Endothelial cell of umbilical vein (primary cell): Measurements from ENCODE around the gene RHOBTB1. TPM values are rescaled to one million over a fixed set of nuclear protein-coding genes. Genes with fewer than 3 reads are reported as not detected.

ENCODE experiments used
- BruUV-seq: library from RNA; stranded (reverse); fragments of 400-500 nt; replicated peaks from 2 replicates; lab custom pipeline; 2021; lab: Mats Ljungman, UMichigan
- CTCF ChIA-PET: fragments of 300-600, 350-600 bp; sonication (Branson Sonifier 250); formaldehyde crosslinking; loops from one replicate; lab custom pipeline; 2021; ENCODE audit warnings: antibody characterized with exemption, inconsistent platforms; lab: Charles Lee
- POLR2A ChIA-PET: fragments of 300-600, 350-600 bp; sonication (Branson Sonifier 250); formaldehyde crosslinking; loops from one replicate; lab custom pipeline; 2021; ENCODE audit warnings: antibody characterized with exemption, inconsistent platforms; lab: Charles Lee
- DNase-seq: peaks from one replicate; pipeline ENCODE4 v3.0.0-alpha.2; 2011; ENCODE audit warnings: low read depth, low spot score
- FAIRE-seq: peaks from 2 replicates; lab custom pipeline; 2011; peaks lifted over from hg19 to GRCh38; lab: Jason Lieb, UNC
- H2AFZ ChIP-seq: 2 replicates; pipeline ENCODE4 v1.6.0; 2012; ENCODE audit warnings: low read depth, low read length, control low read depth, inconsistent platforms
- H3K27ac ChIP-seq: 2 replicates; pipeline ENCODE4 v1.5.1; 2011; ENCODE audit warnings: low read depth, mild to moderate bottlenecking, control low read depth, low read length, moderate library complexity; ENCODE audit not compliant: insufficient read depth
- H3K27me3 ChIP-seq, 2 experiments: 2 replicates each; pipeline versions ENCODE4 v1.6.0 to v1.6.1; 2011; ENCODE audit warnings: low read length in 2 of 2, mixed read lengths in 1 of 2; ENCODE audit not compliant: control insufficient read depth in 2 of 2, insufficient read depth in 2 of 2
- H3K36me3 ChIP-seq, 2 experiments: 2 replicates in 1 of 2; 3 replicates in 1 of 2; pipeline ENCODE4 v1.5.1; 2011; ENCODE audit warnings: low read length in 2 of 2, mild to moderate bottlenecking in 1 of 2, moderate library complexity in 1 of 2; ENCODE audit not compliant: control insufficient read depth in 2 of 2, insufficient read depth in 2 of 2; ENCODE audit errors: extremely low read depth in 1 of 2
- H3K4me1 ChIP-seq: 3 replicates; pipeline ENCODE4 v1.5.1; 2011; ENCODE audit warnings: mild to moderate bottlenecking, low read length; ENCODE audit not compliant: control insufficient read depth, insufficient read depth; ENCODE audit errors: extremely low read depth
- H3K4me2 ChIP-seq: 2 replicates; pipeline ENCODE4 v1.6.1; 2011; ENCODE audit warnings: low read length, control low read depth, mixed read lengths; ENCODE audit not compliant: insufficient read depth
- H3K4me3 ChIP-seq, 3 experiments: fragments of 200-600 bp in 1 of 3; sonication (generic), shearing (Covaris generic) in 1 of 3; replicated peaks in 1 of 3; 2 replicates each; pipeline ENCODE4 v1.5.1; 2011 to 2016; ENCODE audit warnings: control low read depth in 3 of 3, low read length in 3 of 3, mild to moderate bottlenecking in 2 of 3, inconsistent platforms in 1 of 3, low read depth in 1 of 3, moderate library complexity in 1 of 3; ENCODE audit not compliant: insufficient read depth in 1 of 3
- H3K79me2 ChIP-seq: 2 replicates; pipeline ENCODE4 v1.6.0; 2012; ENCODE audit warnings: low read length, inconsistent platforms; ENCODE audit not compliant: control insufficient read depth, insufficient read depth
- H3K9ac ChIP-seq: replicated peaks from 2 replicates; pipeline ENCODE3; 2011; ENCODE audit warnings: low read length, control low read depth; ENCODE audit not compliant: insufficient read depth; ENCODE audit errors: extremely low read depth
- H3K9me1 ChIP-seq: replicated peaks from 3 replicates; pipeline ENCODE4 v1.6.0; 2011; ENCODE audit warnings: mild to moderate bottlenecking, low read length; ENCODE audit not compliant: control insufficient read depth, insufficient read depth; ENCODE audit errors: extremely low read depth
- H3K9me3 ChIP-seq: replicated peaks from 2 replicates; pipeline ENCODE4 v1.5.1; 2012; ENCODE audit warnings: low read length, inconsistent platforms; ENCODE audit not compliant: control insufficient read depth, insufficient read depth
- H4K20me1 ChIP-seq: replicated peaks from 2 replicates; pipeline ENCODE3; 2011; ENCODE audit warnings: mild to moderate bottlenecking, low read length; ENCODE audit not compliant: control insufficient read depth, insufficient read depth; ENCODE audit errors: extremely low read depth
- EZH2 ChIP-seq: IDR thresholded peaks from 2 replicates; pipeline ENCODE4 v1.6.1; 2012; ENCODE audit warnings: borderline replicate concordance, low read depth, mild to moderate bottlenecking, moderate library complexity, low read length, inconsistent platforms; ENCODE audit not compliant: severe bottlenecking
- FOS ChIP-seq: IDR thresholded peaks from 2 replicates; pipeline ENCODE4 v1.6.1; 2011; ENCODE audit warnings: mild to moderate bottlenecking, low read length, moderate library complexity, borderline replicate concordance; ENCODE audit not compliant: insufficient read depth
- GATA2 ChIP-seq: IDR thresholded peaks from 2 replicates; pipeline ENCODE4 v1.7.0; 2011; ENCODE audit warnings: low read depth, mild to moderate bottlenecking, moderate library complexity, mixed read lengths, low read length; ENCODE audit not compliant: insufficient read length, insufficient read depth
- JUN ChIP-seq: IDR thresholded peaks from 2 replicates; pipeline ENCODE4 v1.6.1; 2011; ENCODE audit warnings: borderline replicate concordance, low read depth; ENCODE audit not compliant: insufficient read length, insufficient read depth
- MYC ChIP-seq: IDR thresholded peaks from one replicate; pipeline ENCODE4 v1.6.1; 2011; ENCODE audit warnings: mild to moderate bottlenecking, low read depth, low read length
- POLR2A ChIP-seq: IDR thresholded peaks from 2 replicates; pipeline ENCODE4 v1.6.1; 2012; ENCODE audit warnings: low read depth, mild to moderate bottlenecking, control low read depth, low read length
- POLR2AphosphoS5 ChIP-seq: IDR thresholded peaks from 2 replicates; pipeline ENCODE4 v1.6.1; 2012; ENCODE audit warnings: low read depth, mild to moderate bottlenecking, control low read depth, low read length, moderate library complexity; ENCODE audit not compliant: insufficient read depth
- dilution Hi-C: fragments of 300-500 bp; cut with MboI; formaldehyde crosslinking; loops from one replicate; pipeline ENCODE4 v1.15.0; 2019; ENCODE audit warnings: low sequenced_read_pairs; ENCODE audit not compliant: extremely low pct_ligation_motif_present
- intact Hi-C: fragments of 100-400 bp; cut with micrococcal nuclease; formaldehyde crosslinking; loops from one replicate; pipeline ENCODE4 v1.10.0; 2022
- polyA plus RNA-seq, 4 experiments: library from polyadenylated mRNA; depleted of rRNA in 3 of 4; stranded (reverse) in 3 of 4; unstranded in 1 of 4; fragments of >200 nt; gene quantifications; 2 replicates each; pipeline versions ENCODE4 v1.2.1 to v1.2.3, GENCODE V29; 2011 to 2012; ENCODE audit warnings: missing spikeins in 1 of 4
- total RNA-seq: library from RNA; stranded (reverse); gene quantifications from 2 replicates; pipeline ENCODE4 v1.2.3, GENCODE V29; 2021
- TF ChIP-seq, protein P1 (sequence below): IDR thresholded peaks from 2 replicates; pipeline ENCODE4 v1.6.1; 2011; ENCODE audit not compliant: insufficient read depth, insufficient read length
- TF ChIP-seq, protein P2 (sequence below), 2 donors: IDR thresholded peaks; 1 replicate in 1 of 2; 2 replicates in 1 of 2; pipeline ENCODE4 v1.5.1; 2011; ENCODE audit warnings: low read length in 2 of 2, mild to moderate bottlenecking in 2 of 2, moderate library complexity in 2 of 2, control low read depth in 1 of 2, inconsistent platforms in 1 of 2, low read depth in 1 of 2; ENCODE audit not compliant: insufficient read depth in 1 of 2; ENCODE audit errors: extremely low read depth in 1 of 2

Gene RHOBTB1
- total and polyA plus RNA-seq, 2 donors (not counting 3 experiments of a cell fraction or from before 2014, with no cell fraction given), result 21.2 to 31.0 TPM

DNA sequence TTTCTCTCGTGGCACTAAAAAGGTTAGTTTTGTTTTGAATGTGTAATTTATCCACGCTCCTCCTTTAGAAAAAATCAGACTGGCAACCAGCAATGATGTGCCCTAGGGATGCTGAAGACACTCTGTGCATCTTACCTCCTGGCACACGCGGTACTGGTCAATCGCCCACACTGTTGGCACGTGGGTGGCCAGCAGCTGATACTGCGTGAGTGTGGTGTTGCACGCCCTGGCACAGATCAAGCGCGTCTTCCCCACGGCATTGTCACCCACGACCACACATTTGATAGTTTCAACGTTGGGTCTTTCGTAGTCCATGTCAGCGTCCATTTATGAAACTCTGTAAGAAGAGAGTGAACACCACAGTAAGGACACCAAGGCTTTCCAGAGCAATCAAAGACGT is 32.8 kb downstream of the RHOBTB1 start:
- H3K27me3 ChIP-seq, result no peaks in the 10 kb centered on the region
- no peak overlapping the region for H3K4me2 ChIP-seq
- no peak overlapping the region for H3K4me3 ChIP-seq
- intact Hi-C loops (no loop called here), dilution Hi-C loops (no loop called here)
- ChIA-PET POLR2A (no interaction called here), CTCF (interaction anchor here (1.2 to 2.3 kb wide), 2 partner anchors 17 to 53 kb away, joined by 3 to 6 read pairs; no protein-coding TSS in a partner anchor)
- TF ChIP-seq JUN (no peak), POLR2AphosphoS5 (no peak), POLR2A (no peak)
- TF ChIP-seq, protein P1, sequence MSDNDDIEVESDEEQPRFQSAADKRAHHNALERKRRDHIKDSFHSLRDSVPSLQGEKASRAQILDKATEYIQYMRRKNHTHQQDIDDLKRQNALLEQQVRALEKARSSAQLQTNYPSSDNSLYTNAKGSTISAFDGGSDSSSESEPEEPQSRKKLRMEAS, result no peak
- TF ChIP-seq, protein P2, sequence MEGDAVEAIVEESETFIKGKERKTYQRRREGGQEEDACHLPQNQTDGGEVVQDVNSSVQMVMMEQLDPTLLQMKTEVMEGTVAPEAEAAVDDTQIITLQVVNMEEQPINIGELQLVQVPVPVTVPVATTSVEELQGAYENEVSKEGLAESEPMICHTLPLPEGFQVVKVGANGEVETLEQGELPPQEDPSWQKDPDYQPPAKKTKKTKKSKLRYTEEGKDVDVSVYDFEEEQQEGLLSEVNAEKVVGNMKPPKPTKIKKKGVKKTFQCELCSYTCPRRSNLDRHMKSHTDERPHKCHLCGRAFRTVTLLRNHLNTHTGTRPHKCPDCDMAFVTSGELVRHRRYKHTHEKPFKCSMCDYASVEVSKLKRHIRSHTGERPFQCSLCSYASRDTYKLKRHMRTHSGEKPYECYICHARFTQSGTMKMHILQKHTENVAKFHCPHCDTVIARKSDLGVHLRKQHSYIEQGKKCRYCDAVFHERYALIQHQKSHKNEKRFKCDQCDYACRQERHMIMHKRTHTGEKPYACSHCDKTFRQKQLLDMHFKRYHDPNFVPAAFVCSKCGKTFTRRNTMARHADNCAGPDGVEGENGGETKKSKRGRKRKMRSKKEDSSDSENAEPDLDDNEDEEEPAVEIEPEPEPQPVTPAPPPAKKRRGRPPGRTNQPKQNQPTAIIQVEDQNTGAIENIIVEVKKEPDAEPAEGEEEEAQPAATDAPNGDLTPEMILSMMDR (IDR thresholded peaks at IDR 0.05; ENCODE audit: extremely low read depth in 1 of 2, insufficient read depth in 1 of 2, low read depth in 1 of 2, low read length in 2 of 2), result no peak
- no peaks in the 10 kb centered on the region for H3K9me3 ChIP-seq
- H2AFZ ChIP-seq, result no peak overlapping the region
- peaks cover 3% of the 10 kb centered on the region for H3K4me1 ChIP-seq
- no peaks in the 10 kb centered on the region for H3K79me2 ChIP-seq
- peaks cover 2% of the 10 kb centered on the region in 2 experiments for H3K36me3 ChIP-seq
- no peaks in the 10 kb centered on the region for H4K20me1 ChIP-seq
- no peaks in the 10 kb centered on the region for H3K9me1 ChIP-seq
- no peak overlapping the region for H3K9ac ChIP-seq
- DNase-seq (no peak), FAIRE-seq (no peak)
- H3K27ac ChIP-seq, result no peak overlapping the region
- BruUV-seq, result no TSS peak

DNA sequence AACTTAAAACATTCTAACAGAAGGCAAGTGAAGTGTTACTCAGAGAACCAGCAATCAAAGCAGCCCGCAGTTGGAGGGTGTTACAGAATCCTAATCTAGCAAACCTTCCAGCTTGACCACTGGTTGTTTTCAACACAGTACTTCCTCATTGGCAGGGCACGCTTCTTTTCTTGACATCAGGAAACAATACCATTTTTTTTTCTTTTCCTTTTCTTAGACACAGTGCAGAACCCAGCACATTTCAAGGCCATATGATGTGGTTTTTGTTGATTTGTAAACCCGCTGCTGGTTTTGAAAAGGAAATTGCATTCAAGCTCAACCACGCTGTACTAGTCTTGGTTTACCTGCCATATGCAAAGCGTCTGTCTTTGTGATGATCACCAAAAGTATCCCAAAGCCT is 33.4 kb downstream of the RHOBTB1 start:
- Histone ChIP-seq H2AFZ (no peak overlapping the region), H3K27ac (no peak overlapping the region), H3K9me1 (no peaks in the 10 kb centered on the region), H3K4me2 (no peak overlapping the region), H3K36me3 (peaks cover 2% of the 10 kb centered on the region in 2 experiments), H4K20me1 (no peaks in the 10 kb centered on the region), H3K27me3 (no peaks in the 10 kb centered on the region), H3K9ac (no peak overlapping the region), H3K79me2 (no peaks in the 10 kb centered on the region), H3K4me1 (peaks cover 3% of the 10 kb centered on the region), H3K4me3 (no peak overlapping the region), H3K9me3 (no peaks in the 10 kb centered on the region)
- intact Hi-C loops, result no loop called here
- FAIRE-seq (peak; percentile 38), DNase-seq (peak; percentile 85)
- ChIA-PET CTCF (interaction anchor here (1.2 to 2.3 kb wide), 2 partner anchors 16 to 54 kb away, joined by 3 to 6 read pairs; no protein-coding TSS in a partner anchor), POLR2A (no interaction called here)
- no TSS peak for BruUV-seq
- dilution Hi-C loops, result no loop called here
- TF ChIP-seq, protein P1, result no peak
- TF ChIP-seq JUN (no peak), EZH2 (no peak), GATA2 (no peak), POLR2A (no peak), MYC (no peak), FOS (no peak), POLR2AphosphoS5 (no peak)
- TF ChIP-seq, protein P2 (IDR thresholded peaks at IDR 0.05; ENCODE audit: extremely low read depth in 1 of 2, insufficient read depth in 1 of 2, low read depth in 1 of 2, low read length in 2 of 2), result no peak
